HG03558 (cell line): Measurements from ENCODE around the gene EFTUD2.

ENCODE experiments used
- ATAC-seq: cut with Tn5 transposase; IDR thresholded peaks from one replicate; pipeline ENCODE4 v1.9.1; 2021; ENCODE audit warnings: moderate number of reproducible peaks; ENCODE audit not compliant: unreplicated experiment; ENCODE audit errors: extremely low read depth

The EFTUD2 gene

GRCh38 chr17:44862278-44862914 lies 36.8 kb downstream of the EFTUD2 start:
- no peak for ATAC-seq

DNA sequence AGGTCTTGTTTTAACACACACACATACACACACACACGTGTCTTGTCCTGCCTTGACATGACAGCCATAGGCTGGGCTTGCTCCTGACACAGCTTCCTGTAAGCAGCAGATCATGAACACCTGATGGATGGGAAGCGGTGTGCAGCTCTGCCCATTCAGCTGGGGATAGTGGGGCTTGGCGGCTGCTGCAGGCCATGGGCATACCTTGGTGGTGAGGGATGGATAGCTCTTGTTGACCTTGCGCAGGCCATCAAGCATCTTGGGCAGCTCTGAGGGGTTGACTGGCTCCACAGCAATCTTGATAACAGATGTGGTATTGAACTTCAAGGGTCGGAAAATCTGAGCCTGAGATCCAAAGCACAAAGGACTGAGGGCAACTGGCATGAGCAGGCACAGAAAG lies 39.5 kb downstream of the EFTUD2 start:
- ATAC-seq, result no peak

GRCh38 chr17:44854192-44854591 lies 45.1 kb downstream of the EFTUD2 start:
- ATAC-seq, result no peak

DNA sequence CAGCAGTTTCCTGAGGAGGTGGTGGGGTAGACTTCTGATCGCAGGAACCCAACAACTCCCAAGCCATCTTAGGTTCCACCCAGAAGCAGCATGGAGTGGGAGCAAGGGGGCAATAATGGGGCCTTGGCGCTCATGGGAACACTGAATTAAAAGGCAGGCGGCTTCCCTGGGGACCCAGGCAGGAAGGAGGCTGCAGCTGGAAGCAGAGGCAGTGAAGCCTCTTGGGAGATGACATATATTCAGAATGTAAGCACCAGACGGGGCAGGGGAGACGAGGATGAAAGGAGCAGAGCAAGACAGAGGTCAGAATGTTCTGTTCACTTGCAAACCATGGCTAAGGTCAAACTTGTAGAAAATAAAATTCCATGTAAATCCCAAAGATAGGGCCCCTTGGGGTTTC lies 48.6 kb downstream of the EFTUD2 start:
- ATAC-seq, result no peak

- no peak for ATAC-seq
Observed at GRCh38 chr17:44850025-44850424, 49.2 kb downstream of the EFTUD2 start.

DNA sequence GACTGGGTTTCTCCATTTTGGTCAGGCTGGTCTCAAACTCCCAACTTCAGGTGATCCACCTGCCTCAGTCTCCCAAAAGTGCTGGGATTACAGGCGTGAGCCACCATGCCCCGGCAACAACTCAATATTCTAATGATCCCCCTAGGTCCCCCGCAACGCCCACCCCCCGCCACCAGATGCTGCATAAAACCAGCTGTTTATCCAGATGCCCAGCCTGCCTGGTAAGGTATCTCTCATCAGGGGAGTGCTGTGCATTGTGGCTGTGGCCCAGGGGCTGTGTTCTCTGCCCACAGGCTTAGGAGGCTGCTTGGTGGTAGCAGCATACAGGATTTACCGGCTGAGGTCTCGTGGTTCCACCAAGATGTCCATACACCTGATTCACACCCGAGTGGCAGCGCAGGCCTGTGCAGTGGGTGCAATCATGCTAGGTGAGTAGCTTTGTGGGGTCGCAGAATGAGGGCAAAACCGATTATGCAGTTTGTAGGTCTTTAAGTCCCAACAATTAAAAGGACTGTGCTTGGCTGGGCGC lies 50.2 kb downstream of the EFTUD2 start:
- no peak for ATAC-seq

DNA sequence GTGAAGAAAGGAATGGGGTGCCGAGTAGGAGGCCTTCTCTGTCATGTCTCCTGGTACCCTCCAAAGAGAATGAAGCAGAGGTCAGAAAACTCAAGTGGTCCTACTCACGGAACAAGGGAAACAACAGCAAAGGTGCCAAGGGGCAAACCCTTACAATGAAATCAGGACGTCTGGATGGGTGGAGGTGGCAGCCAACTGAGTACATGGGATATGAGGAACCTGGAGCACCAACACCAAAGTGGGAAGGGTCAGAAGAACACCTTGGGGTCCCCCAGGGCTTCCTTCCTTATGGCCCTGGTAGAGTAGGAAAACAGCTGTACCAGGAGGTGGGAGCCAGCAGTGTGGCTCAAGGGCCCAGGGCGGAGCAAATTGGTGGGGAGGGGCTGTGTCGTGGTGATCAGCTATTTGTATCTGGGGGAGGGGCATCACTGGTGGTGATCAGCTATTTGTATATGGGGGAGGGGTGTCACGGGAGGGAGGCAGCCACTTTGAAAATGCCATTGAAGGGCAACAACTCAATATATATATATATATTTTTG lies 50.9 kb downstream of the EFTUD2 start:
- no peak for ATAC-seq

DNA sequence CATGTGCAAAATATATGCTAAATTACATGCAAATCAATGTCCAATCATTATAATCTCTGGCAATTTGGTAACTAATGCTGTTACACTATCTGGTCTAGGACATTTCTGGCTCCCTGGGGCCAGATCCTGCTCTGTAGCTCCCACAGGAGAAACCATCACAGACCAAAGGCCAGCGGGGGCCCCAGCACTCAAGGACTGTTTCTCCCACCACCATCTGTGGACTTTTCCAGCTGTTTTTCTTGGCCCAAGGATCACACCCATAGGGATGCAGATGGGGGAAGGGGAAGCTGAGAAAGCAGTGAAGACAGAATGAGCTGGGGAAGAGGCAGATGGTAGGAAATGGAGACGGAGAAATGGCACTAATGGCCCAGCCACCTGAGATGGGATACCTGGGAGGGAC lies 51.7 kb downstream of the EFTUD2 start, which contains the start of gene HIGD1B:
HIGD1B (plus strand) TSS at position 298 of the 400 bp plus-strand sequence. CDS start 270 bp downstream, outside the sequence.
- no peak for ATAC-seq

DNA sequence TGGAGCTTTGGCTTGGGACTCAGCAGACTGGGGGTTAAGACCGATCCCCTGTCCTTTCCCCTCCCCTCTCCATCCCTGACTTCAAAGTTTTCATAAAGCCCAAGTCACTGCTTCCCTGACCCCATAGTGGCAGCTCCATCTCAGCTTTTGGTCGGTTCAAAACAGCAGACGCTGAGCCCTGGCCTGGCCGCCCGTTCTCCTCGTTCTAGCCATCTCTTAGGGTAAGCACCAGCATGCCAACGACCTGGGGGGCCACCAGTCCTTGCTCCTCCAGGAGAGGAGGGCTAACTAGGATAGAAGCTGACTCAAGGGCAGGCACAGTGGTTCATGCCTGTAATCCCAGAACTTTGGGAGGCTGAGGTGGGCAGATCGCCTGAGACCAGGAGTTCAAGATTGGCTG lies 53.0 kb downstream of the EFTUD2 start:
- no peak for ATAC-seq

GRCh38 chr17:44844390-44844830 lies 54.8 kb downstream of the EFTUD2 start:
- no peak for ATAC-seq

DNA sequence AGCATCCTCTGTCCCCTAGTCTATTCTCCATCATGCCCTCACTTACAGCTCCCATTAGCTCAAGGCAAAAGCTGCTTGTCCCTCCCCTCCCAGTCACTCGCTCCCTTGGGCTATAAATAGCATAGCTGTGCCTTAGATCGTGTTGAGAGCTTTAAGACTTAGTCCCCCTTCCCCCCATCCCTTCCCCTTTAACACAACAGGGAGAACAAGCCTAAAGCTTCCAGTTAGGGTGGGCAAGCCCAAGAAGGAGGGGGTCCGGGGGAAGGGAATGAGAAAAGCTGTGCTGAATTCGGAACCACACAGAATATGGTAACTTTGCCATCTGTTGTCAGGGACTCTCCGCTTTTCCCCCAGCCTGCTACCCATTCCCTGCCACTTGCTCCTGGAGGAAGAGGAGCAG lies 56.5 kb downstream of the EFTUD2 start:
- ATAC-seq, result no peak

DNA sequence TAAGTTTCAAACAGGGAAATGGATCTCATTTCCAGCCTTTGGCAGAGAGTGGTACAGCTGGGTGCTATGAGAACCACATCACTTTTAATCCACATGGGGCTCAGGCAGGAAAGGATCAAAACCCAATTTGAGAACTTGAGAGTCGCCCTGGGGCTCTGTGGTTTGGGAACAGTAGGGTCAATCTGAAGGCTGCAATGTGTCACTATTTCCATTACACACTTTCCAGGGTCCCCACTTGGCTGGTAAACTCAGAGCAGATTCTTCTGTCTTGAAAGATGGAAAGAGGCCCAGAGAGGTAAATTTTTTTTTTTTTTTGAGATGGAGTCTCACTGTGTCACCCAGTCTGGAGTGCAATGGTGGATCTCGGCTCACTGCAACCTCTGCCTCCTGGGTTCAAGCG lies 58.3 kb downstream of the EFTUD2 start:
- no peak for ATAC-seq

DNA sequence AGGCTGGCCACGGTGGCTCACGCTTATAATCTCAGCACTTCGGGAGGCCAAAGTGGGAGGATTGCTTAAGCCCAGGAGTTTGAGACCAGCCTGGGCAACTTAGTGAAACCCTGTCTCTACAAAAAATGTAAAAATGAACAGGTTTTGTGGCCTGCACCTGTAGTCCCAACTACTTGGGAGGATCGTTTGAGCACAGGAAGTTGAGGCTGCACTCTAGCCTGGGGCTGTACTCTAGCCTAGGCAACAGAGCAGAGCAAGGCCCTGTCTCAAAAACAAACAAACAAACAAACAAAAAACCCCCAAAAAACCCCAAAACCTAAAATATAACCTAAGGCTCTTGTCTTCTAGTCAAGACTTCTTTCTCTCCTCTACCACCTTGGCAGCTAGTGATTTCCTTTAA lies 59.0 kb downstream of the EFTUD2 start:
- no peak for ATAC-seq

DNA sequence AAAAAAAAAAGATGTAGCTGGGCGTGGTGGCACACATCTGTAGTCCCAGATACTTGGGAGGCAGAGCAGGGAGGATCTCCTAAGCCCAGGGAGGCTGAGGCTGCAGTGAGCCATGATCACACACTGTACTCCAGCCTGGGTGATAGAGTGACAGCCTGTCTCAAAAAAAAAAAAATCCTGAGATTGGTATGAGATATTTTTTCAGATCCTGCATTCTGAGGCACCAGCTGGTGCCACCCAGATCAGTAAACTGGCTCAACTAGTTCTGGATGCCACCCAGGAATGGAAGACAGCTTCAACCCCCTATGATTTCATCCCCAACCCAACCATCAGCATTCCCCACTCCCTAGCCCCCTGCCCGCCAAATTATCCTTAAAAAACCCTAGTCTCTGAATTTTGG lies 62.0 kb downstream of the EFTUD2 start:
- no peak for ATAC-seq

DNA sequence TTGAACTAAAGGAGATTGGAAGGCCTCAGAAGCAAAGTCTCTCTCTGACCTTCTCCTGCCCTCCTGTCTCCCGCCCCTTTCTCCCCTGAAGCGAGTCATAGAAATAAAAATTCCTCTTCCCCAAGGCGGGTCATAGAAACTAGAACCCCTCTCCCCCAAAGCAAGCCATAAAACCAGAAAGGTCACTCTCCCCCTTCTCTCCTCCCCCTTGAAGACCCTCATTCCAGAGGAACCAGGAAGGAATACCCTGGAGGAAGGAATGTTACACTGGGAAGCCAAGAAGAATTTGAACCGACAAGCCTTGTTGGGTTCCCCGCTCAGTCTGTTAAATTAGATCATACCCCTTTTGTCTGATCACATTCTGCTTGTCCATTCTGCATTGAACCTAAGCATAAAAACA lies 66.4 kb downstream of the EFTUD2 start:
- ATAC-seq, result no peak

DNA sequence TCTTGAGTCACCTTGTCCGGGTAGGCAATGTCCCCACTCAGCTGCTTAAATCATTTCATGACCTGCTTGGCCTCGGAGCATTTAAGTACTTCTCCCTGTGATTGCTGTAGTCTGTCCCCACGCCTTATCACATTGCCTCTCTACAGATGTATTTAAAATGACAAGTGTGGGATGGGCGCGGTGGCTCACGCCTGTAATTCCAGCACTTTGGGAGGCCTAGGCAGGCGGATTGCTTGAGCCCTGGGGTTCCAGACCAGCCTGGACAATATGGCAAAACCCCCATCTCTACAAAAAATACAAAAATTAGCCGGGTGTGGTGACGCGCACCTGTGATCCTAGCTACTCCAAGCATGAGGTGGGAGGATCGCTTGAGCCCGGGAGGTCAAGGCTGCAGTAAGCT lies 67.9 kb downstream of the EFTUD2 start:
- no peak for ATAC-seq

DNA sequence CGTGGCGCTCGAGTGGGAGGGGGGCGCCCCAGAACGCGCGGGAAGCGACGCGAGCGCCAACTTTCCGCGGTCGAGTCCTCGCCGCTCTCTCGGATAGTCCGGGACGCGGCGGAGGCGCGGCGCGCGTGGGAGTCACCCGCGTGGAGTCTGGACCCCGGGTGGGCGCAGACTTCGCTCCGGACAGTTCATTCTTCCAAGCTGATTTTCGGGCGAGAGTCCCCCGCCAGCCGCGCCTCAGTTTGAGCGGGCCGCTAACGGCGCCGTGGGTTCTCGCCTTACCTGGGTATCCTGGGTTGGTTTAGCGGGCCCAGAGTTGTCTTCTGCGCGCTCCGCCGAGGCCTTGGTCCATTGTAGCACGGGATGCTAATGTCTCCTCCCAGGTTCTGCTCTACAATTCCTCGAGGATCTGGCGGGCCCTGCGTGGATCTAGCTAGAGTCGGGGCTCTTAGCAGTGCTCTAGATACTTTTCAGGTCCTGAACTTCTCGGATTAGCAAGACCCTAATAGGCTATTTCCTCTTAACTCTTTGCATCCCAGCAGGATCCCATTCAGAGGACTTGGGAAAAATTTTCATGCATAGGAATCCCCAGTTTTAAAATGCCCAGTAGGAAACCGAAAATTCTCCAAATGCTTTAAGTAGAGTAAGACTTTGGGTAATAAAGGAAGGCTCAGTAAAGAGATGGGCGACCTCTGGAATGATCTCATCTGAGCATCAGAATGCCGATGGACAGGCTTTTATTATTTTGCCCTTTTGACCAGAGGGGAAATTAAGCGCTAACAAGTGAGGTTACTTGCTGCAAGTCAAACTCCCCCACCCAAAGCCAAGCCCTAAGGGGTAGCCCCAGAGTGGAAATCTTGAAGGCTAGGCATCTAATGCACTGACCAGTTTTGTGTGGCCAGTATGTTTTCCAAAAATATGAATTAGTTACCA lies 68.6 kb downstream of the EFTUD2 start:
- ATAC-seq, result no peak

DNA sequence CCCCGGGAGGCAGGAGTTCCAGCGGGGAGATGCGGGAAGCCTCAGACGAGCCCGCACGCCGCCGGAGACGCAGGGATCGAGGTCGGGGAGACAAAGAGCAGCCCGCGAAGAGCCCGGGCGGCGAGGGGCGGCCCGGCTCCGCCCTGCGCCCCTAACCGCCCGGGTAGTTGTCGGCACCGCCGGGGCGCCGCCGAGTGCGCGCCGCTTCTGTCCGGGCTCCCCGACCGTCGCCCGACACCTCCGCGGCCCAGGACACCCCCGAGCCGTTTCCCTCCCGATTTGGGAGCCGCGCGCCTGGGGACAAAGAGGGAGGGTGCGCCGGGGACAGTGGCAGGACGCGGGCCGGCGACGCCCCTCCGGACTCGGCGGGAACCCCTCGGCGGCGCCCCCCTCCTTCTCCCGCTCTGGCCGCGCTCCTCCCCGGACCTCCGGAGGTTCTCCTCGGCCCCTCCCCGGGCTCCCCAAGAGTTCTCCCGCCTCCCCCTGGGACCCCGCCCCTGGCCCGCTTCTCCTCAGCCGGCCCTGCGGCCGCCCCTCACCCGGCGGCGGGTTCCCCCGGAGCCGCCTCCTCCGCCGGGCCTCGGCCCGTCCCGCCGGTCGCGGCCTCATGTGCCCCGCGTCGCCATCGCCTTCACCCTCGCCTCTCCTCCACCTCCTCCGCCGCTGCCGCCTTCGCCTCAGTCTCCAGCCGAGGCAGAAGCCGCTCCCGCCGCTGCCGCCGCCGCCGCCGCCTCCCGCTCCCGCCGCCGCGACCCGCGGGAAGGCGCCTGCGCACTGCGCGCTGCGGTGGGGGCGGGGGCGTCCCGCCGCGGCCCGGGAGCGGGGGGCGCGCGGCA lies 69.5 kb downstream of the EFTUD2 start, which contains the start of gene GJC1:
GJC1 (minus strand) TSS at position 765 of the 836 bp plus-strand sequence. CDS start 24,470 bp downstream, outside the sequence.
- no peak for ATAC-seq

DNA sequence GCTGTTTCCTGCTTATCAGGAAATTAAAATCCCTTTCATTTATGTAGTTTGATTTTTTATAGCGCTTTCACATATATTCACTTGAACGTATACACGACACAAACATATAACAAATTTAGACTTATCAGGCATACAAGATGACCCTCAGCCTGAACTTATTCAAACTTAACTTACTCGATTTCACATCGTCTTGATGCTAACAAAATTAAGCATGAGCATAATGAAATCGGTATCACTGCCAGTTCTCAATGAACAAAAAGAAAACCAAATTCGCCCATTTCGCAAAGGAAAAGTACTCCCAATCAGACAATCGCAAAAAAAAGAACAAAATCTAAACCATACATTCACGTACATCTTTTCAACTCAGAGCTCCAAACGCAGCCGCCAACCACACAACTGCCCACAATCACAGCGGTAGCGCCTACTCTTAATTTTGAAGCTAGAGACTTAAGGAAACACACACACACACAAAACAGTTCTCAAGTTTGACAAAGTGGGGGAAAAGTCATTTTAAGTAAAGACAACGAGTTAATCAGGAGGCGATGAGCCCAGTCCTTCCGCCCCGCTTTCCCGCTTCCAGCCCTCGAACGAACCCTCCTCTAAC lies 70.2 kb downstream of the EFTUD2 start:
- no peak for ATAC-seq

DNA sequence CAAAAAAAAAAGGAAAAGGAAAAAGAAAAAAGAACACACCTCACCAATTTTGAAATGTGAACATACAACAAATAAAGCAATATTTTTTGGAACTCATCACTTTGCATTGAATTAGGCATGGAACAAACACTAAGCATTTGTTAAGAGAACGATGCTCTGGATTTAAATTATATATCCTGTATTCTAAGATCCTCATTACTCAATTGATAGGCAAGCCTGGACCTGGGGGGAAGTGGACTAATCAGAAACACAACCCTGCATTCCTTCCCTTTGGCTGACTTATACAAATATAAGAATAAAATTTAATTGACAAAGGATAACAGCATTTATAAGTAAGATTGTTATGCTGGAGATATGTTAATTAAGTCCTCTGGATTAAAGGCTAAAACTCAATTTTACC lies 71.4 kb downstream of the EFTUD2 start:
- ATAC-seq, result no peak
